ENCODE data around the gene HNRNPR. TPM values are rescaled to one million over a fixed set of nuclear protein-coding genes. Genes with fewer than 3 reads are reported as not detected.

Gene HNRNPR
- total and polyA plus RNA-seq, 9 of the 15 experiments (the other 6 are each of a cell fraction or from before 2014, with no cell fraction given) = 80.9 to 372 (median 301) TPM

GRCh38 chr1:23370709-23371584 lies 26.9 kb upstream of the HNRNPR start:
- peak; percentile 29 for FAIRE-seq
- Histone ChIP-seq H3K4me3 (peak overlapping the region; percentile 58), H3K9me3 (replicated peaks; ENCODE audit: control insufficient read depth, insufficient read depth, low read depth, low read length) (no peaks in the 10 kb centered on the region), H3K4me1 (replicated peaks in 1 of 2; ENCODE audit: control insufficient read depth in 2 of 2, insufficient read depth in 2 of 2, low read length in 2 of 2) (peaks cover 23 to 36% of the 10 kb centered on the region in 2 experiments), H3K27me3 (ENCODE audit: control insufficient read depth in 2 of 2, insufficient read depth in 2 of 2, low read length in 2 of 2) (no peaks in the 10 kb centered on the region), H3K9me1 (ENCODE audit: control insufficient read depth, insufficient read depth, low read length) (no peaks in the 10 kb centered on the region), H4K20me1 (replicated peaks; ENCODE audit: control insufficient read depth, insufficient read depth, low read length) (no peaks in the 10 kb centered on the region), H3K9ac (ENCODE audit: insufficient read depth in 1 of 2, low read depth in 2 of 2, low read length in 2 of 2) (peak overlapping the region; percentile 75 to 99), H3K27ac (ENCODE audit: extremely low read depth, low read depth, low read length) (peak overlapping the region; percentile 97), H3K79me2 (ENCODE audit: control insufficient read depth, insufficient read depth, low read length) (peaks cover 54% of the 10 kb centered on the region), H2AFZ (ENCODE audit: low read depth, low read length) (peak overlapping the region; percentile 56), H3K36me3 (ENCODE audit: control insufficient read depth, insufficient read depth, low read length) (peaks cover 18% of the 10 kb centered on the region), H3K4me2 (ENCODE audit: insufficient read depth, low read length) (peak overlapping the region; percentile 98)
- POLR2A ChIA-PET = interaction anchor here (0.5 to 1.7 kb wide), 12 partner anchors 9 to 383 kb away, joined by 3 to 8 read pairs (median 4); partner anchors contain the start of gene HNRNPR
- intact Hi-C loops (cut with micrococcal nuclease) = no loop called here
- 12% methylated on average over 12 of the region's 13 CpGs for WGBS (ENCODE audit: insufficient coverage, low coverage, missing lambda C conversion rate)
- no TSS peak for BruUV-seq (replicated peaks)
- no peak for ATAC-seq
- peak; percentile 60 to 80 (median 76) for DNase-seq (ENCODE audit: extremely low read depth in 1 of 4, low spot score in 3 of 4)
- CTCF ChIA-PET (ENCODE audit: low intra/inter-chr PET ratio) = interaction anchor here (1.0 kb wide), 1 partner anchor 12 kb away, joined by 3 read pairs; no protein-coding TSS in a partner anchor
- in situ Hi-C loops (cut with MboI) = no loop called here
- TF ChIP-seq POU5F1 (IDR thresholded peaks at IDR 0.05; ENCODE audit: borderline replicate concordance, low read depth, low read length, partially characterized antibody) = no peak
- no peak for TF ChIP-seq ZFP30 (CRISPR knock-in tag; IDR thresholded peaks at IDR 0.05; ENCODE audit: borderline replicate concordance)
- TF ChIP-seq NR1H2 (CRISPR knock-in tag; IDR thresholded peaks at IDR 0.05) = peak; percentile 50; the same call in 1 of the 2 replicates
- TF ChIP-seq, protein P1, sequence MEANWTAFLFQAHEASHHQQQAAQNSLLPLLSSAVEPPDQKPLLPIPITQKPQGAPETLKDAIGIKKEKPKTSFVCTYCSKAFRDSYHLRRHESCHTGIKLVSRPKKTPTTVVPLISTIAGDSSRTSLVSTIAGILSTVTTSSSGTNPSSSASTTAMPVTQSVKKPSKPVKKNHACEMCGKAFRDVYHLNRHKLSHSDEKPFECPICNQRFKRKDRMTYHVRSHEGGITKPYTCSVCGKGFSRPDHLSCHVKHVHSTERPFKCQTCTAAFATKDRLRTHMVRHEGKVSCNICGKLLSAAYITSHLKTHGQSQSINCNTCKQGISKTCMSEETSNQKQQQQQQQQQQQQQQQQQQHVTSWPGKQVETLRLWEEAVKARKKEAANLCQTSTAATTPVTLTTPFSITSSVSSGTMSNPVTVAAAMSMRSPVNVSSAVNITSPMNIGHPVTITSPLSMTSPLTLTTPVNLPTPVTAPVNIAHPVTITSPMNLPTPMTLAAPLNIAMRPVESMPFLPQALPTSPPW (CRISPR knock-in tag; IDR thresholded peaks at IDR 0.05) = peak; percentile 81
- TF ChIP-seq ZNF24 (IDR thresholded peaks at IDR 0.05) = no peak
- TF ChIP-seq, protein P2, sequence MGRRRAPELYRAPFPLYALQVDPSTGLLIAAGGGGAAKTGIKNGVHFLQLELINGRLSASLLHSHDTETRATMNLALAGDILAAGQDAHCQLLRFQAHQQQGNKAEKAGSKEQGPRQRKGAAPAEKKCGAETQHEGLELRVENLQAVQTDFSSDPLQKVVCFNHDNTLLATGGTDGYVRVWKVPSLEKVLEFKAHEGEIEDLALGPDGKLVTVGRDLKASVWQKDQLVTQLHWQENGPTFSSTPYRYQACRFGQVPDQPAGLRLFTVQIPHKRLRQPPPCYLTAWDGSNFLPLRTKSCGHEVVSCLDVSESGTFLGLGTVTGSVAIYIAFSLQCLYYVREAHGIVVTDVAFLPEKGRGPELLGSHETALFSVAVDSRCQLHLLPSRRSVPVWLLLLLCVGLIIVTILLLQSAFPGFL (CRISPR knock-in tag; IDR thresholded peaks at IDR 0.05) = no peak
- TF ChIP-seq E2F1 (CRISPR knock-in tag; IDR thresholded peaks at IDR 0.05) = no peak
- TF ChIP-seq SNRNP70 (optimal IDR thresholded peaks at IDR 0.05; ENCODE audit: low read depth, low read length) = no peak
- TF ChIP-seq CCNT2 (IDR thresholded peaks at IDR 0.05; ENCODE audit: borderline replicate concordance, extremely low read depth, insufficient read length, low read depth, low read length) = no peak
- TF ChIP-seq, protein P3, sequence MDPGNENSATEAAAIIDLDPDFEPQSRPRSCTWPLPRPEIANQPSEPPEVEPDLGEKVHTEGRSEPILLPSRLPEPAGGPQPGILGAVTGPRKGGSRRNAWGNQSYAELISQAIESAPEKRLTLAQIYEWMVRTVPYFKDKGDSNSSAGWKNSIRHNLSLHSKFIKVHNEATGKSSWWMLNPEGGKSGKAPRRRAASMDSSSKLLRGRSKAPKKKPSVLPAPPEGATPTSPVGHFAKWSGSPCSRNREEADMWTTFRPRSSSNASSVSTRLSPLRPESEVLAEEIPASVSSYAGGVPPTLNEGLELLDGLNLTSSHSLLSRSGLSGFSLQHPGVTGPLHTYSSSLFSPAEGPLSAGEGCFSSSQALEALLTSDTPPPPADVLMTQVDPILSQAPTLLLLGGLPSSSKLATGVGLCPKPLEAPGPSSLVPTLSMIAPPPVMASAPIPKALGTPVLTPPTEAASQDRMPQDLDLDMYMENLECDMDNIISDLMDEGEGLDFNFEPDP (CRISPR knock-in tag; IDR thresholded peaks at IDR 0.05) = no peak
- peak; percentile 47; the same call in 1 of the 2 replicates for TF ChIP-seq SMARCA4 (IDR thresholded peaks at IDR 0.05)
- TF ChIP-seq RAD51 (IDR thresholded peaks at IDR 0.05; ENCODE audit: borderline replicate concordance, low read depth) = no peak
- no peak for TF ChIP-seq GTF2A2 (tag; IDR thresholded peaks at IDR 0.05)
- TF ChIP-seq RBM39 (optimal IDR thresholded peaks at IDR 0.05; ENCODE audit: low read depth, low read length) = no peak
- TF ChIP-seq CCAR2 (IDR thresholded peaks at IDR 0.05; ENCODE audit: low read depth, low read length) = no peak
- no peak for TF ChIP-seq RNF2 (IDR thresholded peaks at IDR 0.05)
- TF ChIP-seq RCOR1 (IDR thresholded peaks at IDR 0.05; ENCODE audit: borderline replicate concordance in 1 of 2, low read depth in 2 of 2, low read length in 2 of 2) = no peak

Measured in K562 (cell line).